C4-2B (cell line): ENCODE results near the gene MAP3K13.

Experiments
- CTCF ChIP-seq: fragments of 450-650 bp; conservative IDR thresholded peaks from 2 replicates; pipeline ENCODE4 v1.5.1; 2017; ENCODE audit warnings: mild to moderate bottlenecking
- ZFX ChIP-seq: fragments of 450-650 bp; IDR thresholded peaks from 2 replicates; pipeline ENCODE4 v1.6.1; 2017

- no peak for TF ChIP-seq CTCF
- no peak for TF ChIP-seq ZFX
These were observed 121.4 kb downstream of the MAP3K13 start for GRCh38 chr3:185484296-185484695.
